Smooth muscle cell (in vitro differentiated cells): ENCODE measurements around the gene LYPD3. TPM values are rescaled to one million over a fixed set of nuclear protein-coding genes. Genes with fewer than 3 reads are reported as not detected.

Experiments
- DNase-seq: peaks from one replicate; lab custom pipeline; 2025; ENCODE audit not compliant: unreplicated experiment; lab: John Stamatoyannopoulos, UW
- H2AFZ ChIP-seq: fragments of 200-600 bp; sonication (generic); 2 replicates; pipeline ENCODE4 v1.6.0; 2016; ENCODE audit warnings: antibody characterized with exemption, low read depth, mild to moderate bottlenecking
- H3F3A ChIP-seq: fragments of 200-600 bp; sonication (generic); 2 replicates; pipeline ENCODE4 v1.6.0; 2017; ENCODE audit warnings: antibody characterized with exemption, low read depth
- H3K27ac ChIP-seq: fragments of 200-600 bp; sonication (generic); 2 replicates; pipeline ENCODE4 v1.5.1; 2016; ENCODE audit warnings: low read depth, mild to moderate bottlenecking
- H3K27me3 ChIP-seq: fragments of 200-600 bp; sonication (generic); 2 replicates; pipeline ENCODE4 v1.6.1; 2016; ENCODE audit warnings: low read depth, mild to moderate bottlenecking
- H3K36me3 ChIP-seq: fragments of 200-600 bp; sonication (generic); 2 replicates; pipeline ENCODE4 v1.5.1; 2016; ENCODE audit warnings: low read depth
- H3K4me1 ChIP-seq: fragments of 200-600 bp; sonication (generic); 2 replicates; pipeline ENCODE4 v1.5.1; 2016; ENCODE audit warnings: low read depth
- H3K4me2 ChIP-seq: fragments of 200-600 bp; sonication (generic); 2 replicates; pipeline ENCODE4 v1.6.0; 2016; ENCODE audit warnings: mild to moderate bottlenecking
- H3K4me3 ChIP-seq: fragments of 200-600 bp; sonication (generic); 2 replicates; pipeline ENCODE4 v1.5.1; 2016; ENCODE audit warnings: mild to moderate bottlenecking
- H3K79me2 ChIP-seq: fragments of 200-600 bp; sonication (generic); 2 replicates; pipeline ENCODE4 v1.6.0; 2016; ENCODE audit warnings: low read depth, mild to moderate bottlenecking
- H3K9ac ChIP-seq: fragments of 200-600 bp; sonication (generic); 2 replicates; pipeline ENCODE4 v1.6.0; 2016; ENCODE audit warnings: low read depth
- H3K9me3 ChIP-seq: fragments of 200-600 bp; sonication (generic); replicated peaks from 2 replicates; pipeline ENCODE4 v1.5.1; 2016; ENCODE audit warnings: low read depth
- H4K20me1 ChIP-seq: fragments of 200-600 bp; sonication (generic); 2 replicates; pipeline ENCODE4 v1.6.0; 2016; ENCODE audit warnings: low read depth
- WGBS: methylation state at CpG from one replicate; pipeline ENCODE4 v1.1.7; 2016; ENCODE audit warnings: low lambda C conversion rate; 5-methylcytosine and 5-hydroxymethylcytosine counted together
- polyA plus RNA-seq: library from polyadenylated mRNA; unstranded; fragments of >200 nt; fragmentation: Nextera tagmentation; extraction: Ambion mirVana; gene quantifications from 2 replicates; pipeline ENCODE4 v1.2.1, GENCODE V29; 2016
- total RNA-seq: library from RNA; depleted of rRNA; stranded (reverse); fragments of >200 nt; gene quantifications from 2 replicates; pipeline ENCODE4 v1.2.3, GENCODE V29; 2014
- TF ChIP-seq, protein P1 (sequence below): fragments of 200-600 bp; sonication (generic); IDR thresholded peaks from 2 replicates; pipeline ENCODE4 v1.5.1; 2017; ENCODE audit warnings: borderline replicate concordance, mild to moderate bottlenecking, antibody characterized with exemption; ENCODE audit not compliant: insufficient read depth, poor library complexity, severe bottlenecking

LYPD3 gene
- total and polyA plus RNA-seq, 2 experiments from 2014 or later, result 17.9 to 20.6 TPM

DNA sequence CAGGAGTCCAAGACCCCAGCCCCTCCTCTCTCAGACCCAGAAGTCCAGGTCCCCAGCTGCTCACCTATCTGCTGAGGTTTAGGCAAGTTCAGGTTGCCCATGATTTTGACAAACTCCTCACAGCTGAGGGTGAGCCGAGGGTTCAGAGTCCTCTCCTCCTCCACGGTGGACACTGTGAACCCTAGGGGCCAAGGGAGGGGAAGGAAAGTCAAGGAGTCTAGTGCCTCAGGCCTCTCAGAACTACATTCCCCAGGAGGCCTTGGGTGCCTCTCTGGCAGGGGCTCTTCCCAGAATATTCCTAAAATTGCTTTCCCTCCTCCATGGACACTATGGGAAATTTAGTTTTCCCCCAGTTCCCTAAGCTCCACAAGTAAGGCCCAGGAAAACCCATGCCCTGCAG, 42.5 kb upstream of the LYPD3 start:
- Histone ChIP-seq H2AFZ (no peak overlapping the region), H3K27ac (no peak overlapping the region), H4K20me1 (no peaks in the 10 kb centered on the region), H3K27me3 (no peaks in the 10 kb centered on the region), H3K79me2 (no peaks in the 10 kb centered on the region), H3K4me3 (no peak overlapping the region), H3K4me1 (peaks cover 4% of the 10 kb centered on the region), H3K9me3 (no peaks in the 10 kb centered on the region), H3F3A (no peaks in the 10 kb centered on the region), H3K36me3 (no peaks in the 10 kb centered on the region), H3K4me2 (no peak overlapping the region), H3K9ac (no peak overlapping the region)
- TF ChIP-seq, protein P1, sequence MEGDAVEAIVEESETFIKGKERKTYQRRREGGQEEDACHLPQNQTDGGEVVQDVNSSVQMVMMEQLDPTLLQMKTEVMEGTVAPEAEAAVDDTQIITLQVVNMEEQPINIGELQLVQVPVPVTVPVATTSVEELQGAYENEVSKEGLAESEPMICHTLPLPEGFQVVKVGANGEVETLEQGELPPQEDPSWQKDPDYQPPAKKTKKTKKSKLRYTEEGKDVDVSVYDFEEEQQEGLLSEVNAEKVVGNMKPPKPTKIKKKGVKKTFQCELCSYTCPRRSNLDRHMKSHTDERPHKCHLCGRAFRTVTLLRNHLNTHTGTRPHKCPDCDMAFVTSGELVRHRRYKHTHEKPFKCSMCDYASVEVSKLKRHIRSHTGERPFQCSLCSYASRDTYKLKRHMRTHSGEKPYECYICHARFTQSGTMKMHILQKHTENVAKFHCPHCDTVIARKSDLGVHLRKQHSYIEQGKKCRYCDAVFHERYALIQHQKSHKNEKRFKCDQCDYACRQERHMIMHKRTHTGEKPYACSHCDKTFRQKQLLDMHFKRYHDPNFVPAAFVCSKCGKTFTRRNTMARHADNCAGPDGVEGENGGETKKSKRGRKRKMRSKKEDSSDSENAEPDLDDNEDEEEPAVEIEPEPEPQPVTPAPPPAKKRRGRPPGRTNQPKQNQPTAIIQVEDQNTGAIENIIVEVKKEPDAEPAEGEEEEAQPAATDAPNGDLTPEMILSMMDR, result no peak
- WGBS, result 83% methylated on average over 2 of the region's 2 CpGs
- DNase-seq, result no peak

DNA sequence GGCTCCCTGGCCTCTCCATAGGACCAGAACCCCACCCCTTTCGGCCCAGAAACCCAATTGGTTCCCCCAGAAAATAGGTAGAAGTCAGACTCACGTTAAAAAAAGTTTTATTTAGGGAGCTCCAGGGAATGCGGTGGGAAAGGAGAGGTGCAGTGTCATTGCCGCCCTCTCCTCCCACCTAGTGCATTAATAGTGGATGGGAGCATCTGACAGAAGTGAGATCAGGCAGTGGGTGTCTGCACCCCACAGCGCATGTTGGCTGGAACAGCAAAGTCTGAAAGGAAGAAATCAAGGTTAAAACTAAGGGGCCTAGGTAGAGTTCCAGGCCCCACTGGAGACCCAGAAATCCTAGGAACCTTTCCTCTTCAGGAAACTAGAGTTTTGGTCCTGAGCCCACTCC, 41.2 kb upstream of the LYPD3 start:
- DNase-seq, result no peak
- H3K9ac ChIP-seq, result no peak overlapping the region

DNA sequence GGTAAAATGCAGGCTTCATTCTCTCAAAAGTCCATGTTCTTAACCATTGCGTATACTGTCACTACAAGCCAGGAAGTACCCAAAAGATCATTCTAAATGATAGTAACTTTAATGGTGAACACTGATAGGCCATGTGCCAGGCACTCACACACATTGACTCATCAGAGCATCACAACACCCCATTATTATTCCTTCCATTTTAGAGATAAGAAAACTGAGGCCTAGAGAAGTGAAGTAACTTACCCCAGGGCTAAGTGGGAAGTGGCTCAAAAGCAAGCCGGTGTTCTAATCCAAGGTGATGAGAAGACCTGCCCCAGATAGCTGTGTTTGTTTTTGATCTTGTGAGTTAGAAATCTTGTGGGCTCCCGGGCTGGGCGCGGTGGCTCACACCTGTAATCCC, 40.5 kb upstream of the LYPD3 start:
- Histone ChIP-seq H3K9me3 (no peaks in the 10 kb centered on the region), H3K4me1 (peaks cover 4% of the 10 kb centered on the region), H3K79me2 (no peaks in the 10 kb centered on the region), H3F3A (no peaks in the 10 kb centered on the region), H3K4me2 (no peak overlapping the region), H3K36me3 (no peaks in the 10 kb centered on the region), H3K27me3 (no peaks in the 10 kb centered on the region), H3K9ac (no peak overlapping the region), H3K27ac (no peak overlapping the region), H3K4me3 (no peak overlapping the region), H4K20me1 (no peaks in the 10 kb centered on the region), H2AFZ (no peak overlapping the region)
- 98% methylated on average over 5 of the region's 5 CpGs for WGBS
- TF ChIP-seq, protein P1, result no peak
- no peak for DNase-seq

More for the DNA sequence above, 41.2 kb upstream of the LYPD3 start:
- Histone ChIP-seq H3K4me2 (no peak overlapping the region), H3K9me3 (no peaks in the 10 kb centered on the region), H3K79me2 (no peaks in the 10 kb centered on the region), H2AFZ (no peak overlapping the region), H3K4me3 (no peak overlapping the region), H3K27ac (no peak overlapping the region), H4K20me1 (no peaks in the 10 kb centered on the region), H3F3A (no peaks in the 10 kb centered on the region), H3K4me1 (peaks cover 4% of the 10 kb centered on the region), H3K36me3 (no peaks in the 10 kb centered on the region), H3K27me3 (no peaks in the 10 kb centered on the region)
- WGBS, result 94% methylated on average over 5 of the region's 5 CpGs
- TF ChIP-seq, protein P1, result no peak

DNA sequence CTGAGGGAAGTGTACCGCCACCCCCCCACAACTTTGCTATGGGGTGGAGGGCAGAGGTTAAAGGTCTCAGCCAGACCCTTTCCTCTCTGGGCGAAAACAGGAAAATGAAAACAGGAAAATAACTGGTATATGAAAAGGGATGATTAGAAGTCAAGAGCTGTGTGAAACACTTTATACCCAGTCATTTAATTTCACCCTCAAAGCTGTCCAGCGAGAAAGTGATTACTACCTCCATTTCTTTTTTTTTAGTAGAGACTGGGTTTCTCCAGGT, 39.7 kb upstream of the LYPD3 start:
- Histone ChIP-seq H3K9me3 (no peaks in the 10 kb centered on the region), H3K4me1 (peaks cover 4% of the 10 kb centered on the region), H4K20me1 (no peaks in the 10 kb centered on the region), H3F3A (no peaks in the 10 kb centered on the region), H3K9ac (no peak overlapping the region), H3K36me3 (no peaks in the 10 kb centered on the region), H3K4me3 (peak overlapping the region; percentile 83), H2AFZ (no peak overlapping the region), H3K4me2 (peak overlapping the region; percentile 92), H3K27me3 (no peaks in the 10 kb centered on the region), H3K27ac (peak overlapping the region; percentile 3), H3K79me2 (no peaks in the 10 kb centered on the region)
- TF ChIP-seq, protein P1, result no peak
- no peak for DNase-seq
- 91% methylated on average over 3 of the region's 3 CpGs for WGBS
